GM21619 (cell line): ENCODE results near the gene NFKBIE.
"Not testable (repeated sequence)": the region's sequence is repeated elsewhere in the genome, so short reads cannot be mapped to it uniquely, and the experiment has no call there.

ENCODE experiments used
- ATAC-seq: cut with Tn5 transposase; IDR thresholded peaks from one replicate; pipeline ENCODE4 v1.9.1; 2021; ENCODE audit not compliant: unreplicated experiment

NFKBIE gene

GRCh38 chr6:44245912-44246662 is 19.3 kb downstream of the NFKBIE start:
- ATAC-seq: peak; percentile 45

GRCh38 chr6:44245391-44245911 is 19.9 kb downstream of the NFKBIE start:
- ATAC-seq: no peak

- no peak for ATAC-seq
Observed at GRCh38 chr6:44243345-44243744, 22.0 kb downstream of the NFKBIE start.

- ATAC-seq: no peak
Observed at GRCh38 chr6:44238687-44239350, 26.5 kb downstream of the NFKBIE start.

- ATAC-seq: peak; percentile 69
Observed at GRCh38 chr6:44237813-44238433, 27.4 kb downstream of the NFKBIE start.

- ATAC-seq: peak; percentile 69
Observed at GRCh38 chr6:44237021-44237812, 28.1 kb downstream of the NFKBIE start.

- no peak for ATAC-seq
Observed at GRCh38 chr6:44235891-44236516, 29.3 kb downstream of the NFKBIE start.

GRCh38 chr6:44235269-44235668 is 30.1 kb downstream of the NFKBIE start:
- ATAC-seq: no peak

GRCh38 chr6:44234101-44235025 is 31.0 kb downstream of the NFKBIE start:
- no peak for ATAC-seq

GRCh38 chr6:44233567-44234100 is 31.7 kb downstream of the NFKBIE start:
- no peak for ATAC-seq

GRCh38 chr6:44232676-44233566 is 32.4 kb downstream of the NFKBIE start:
- ATAC-seq: no peak

- not testable (repeated sequence) for ATAC-seq
Observed at GRCh38 chr6:44231426-44231825, 33.9 kb downstream of the NFKBIE start.

- ATAC-seq: no peak
Observed at GRCh38 chr6:44230034-44230675, 35.2 kb downstream of the NFKBIE start.

GRCh38 chr6:44229376-44230033 is 35.8 kb downstream of the NFKBIE start:
- ATAC-seq: no peak

GRCh38 chr6:44228836-44229235 is 36.5 kb downstream of the NFKBIE start:
- no peak for ATAC-seq

GRCh38 chr6:44228433-44228832 is 36.9 kb downstream of the NFKBIE start:
- no peak for ATAC-seq

- no peak for ATAC-seq
Observed at GRCh38 chr6:44228031-44228430, 37.3 kb downstream of the NFKBIE start.
